HepG2 (cell line): ENCODE measurements around the gene SLC1A2. TPM values are rescaled to one million over a fixed set of nuclear protein-coding genes. Genes with fewer than 3 reads are reported as not detected.

Experiments
- ATAC-seq: fragments of 200-7000 bp; cut with Tn5 transposase; 3 replicates; pipeline ENCODE4 v1.9.1; 2020; ENCODE audit warnings: mild to moderate bottlenecking, moderate library complexity
- BruUV-seq: library from RNA; stranded (reverse); fragments of 400-500 nt; replicated peaks from 2 replicates; lab custom pipeline; 2021; lab: Mats Ljungman, UMichigan
- CTCF ChIA-PET: fragments of 300-600 bp; formaldehyde crosslinking; extraction: SDS; loops from one replicate; lab custom pipeline; 2021; ENCODE audit warnings: low total read pairs, inconsistent platforms, low intra/inter-chr PET ratio; lab: Yijun Ruan, JAX
- POLR2A ChIA-PET: fragments of 350-600 bp; sonication (Branson Sonifier 250); formaldehyde crosslinking; loops from one replicate; lab custom pipeline; 2020; ENCODE audit warnings: antibody characterized with exemption, inconsistent platforms; lab: Yijun Ruan, JAX
- DNase-seq: peaks from one replicate; pipeline ENCODE4 v3.0.0-alpha.2; 2015; ENCODE audit warnings: low spot score
- FAIRE-seq: peaks from 3 replicates; lab custom pipeline; 2011; peaks lifted over from hg19 to GRCh38; lab: Jason Lieb, UNC
- H2AFZ ChIP-seq: one replicate; pipeline ENCODE4 v1.6.1; 2011; ENCODE audit warnings: low read length, inconsistent platforms
- H3K27ac ChIP-seq: fragments of 300-600 bp; 3 replicates; pipeline ENCODE4 v1.8.0; 2011; ENCODE audit warnings: mixed run types, mild to moderate bottlenecking, mixed read lengths, low read length, inconsistent platforms; ENCODE audit not compliant: insufficient read depth; ENCODE audit errors: extremely low read length
- H3K27me3 ChIP-seq, 2 experiments: fragments of 200-600 bp in 1 of 2; 2 replicates in 1 of 2; 3 replicates in 1 of 2; pipeline versions ENCODE4 v1.6.0 to v1.8.0; 2011; ENCODE audit warnings: low read length in 2 of 2, mild to moderate bottlenecking in 2 of 2, moderate library complexity in 2 of 2, inconsistent platforms in 1 of 2; ENCODE audit not compliant: insufficient read depth in 2 of 2, control insufficient read depth in 1 of 2
- H3K36me3 ChIP-seq, 2 experiments: fragments of 200-600 bp in 1 of 2; replicated peaks in 1 of 2; 2 replicates in 1 of 2; 3 replicates in 1 of 2; pipeline versions ENCODE4 v1.5.1 to v1.8.0; 2011; ENCODE audit warnings: low read length in 2 of 2, inconsistent platforms in 1 of 2; ENCODE audit not compliant: insufficient read depth in 2 of 2, control insufficient read depth in 1 of 2
- H3K4me1 ChIP-seq: 2 replicates; pipeline ENCODE4 v1.5.1; 2012; ENCODE audit warnings: low read length, inconsistent platforms; ENCODE audit not compliant: insufficient read depth
- H3K4me2 ChIP-seq: 2 replicates; pipeline ENCODE4 v1.6.0; 2011; ENCODE audit warnings: low read depth, low read length, inconsistent platforms
- H3K4me3 ChIP-seq, 3 experiments: fragments of 200-600 bp in 1 of 3; sonication (generic), shearing (Covaris generic) in 1 of 3; replicated peaks in 1 of 3; 2 replicates each; pipeline ENCODE4 v1.5.1; 2011 to 2016; ENCODE audit warnings: low read length in 3 of 3, inconsistent platforms in 2 of 3, low read depth in 2 of 3, mild to moderate bottlenecking in 2 of 3, control low read depth in 1 of 3, mixed read lengths in 1 of 3; ENCODE audit not compliant: insufficient read depth in 1 of 3
- H3K79me2 ChIP-seq: one replicate; pipeline ENCODE4 v1.6.1; 2011; ENCODE audit warnings: low read length, inconsistent platforms; ENCODE audit not compliant: insufficient read depth
- H3K9ac ChIP-seq: 2 replicates; pipeline ENCODE4 v1.6.0; 2011; ENCODE audit warnings: mild to moderate bottlenecking, low read depth, low read length, inconsistent platforms; ENCODE audit not compliant: insufficient read depth
- H3K9me3 ChIP-seq: 2 replicates; pipeline ENCODE4 v1.5.1; 2012; ENCODE audit warnings: mild to moderate bottlenecking, low read length
- H4K20me1 ChIP-seq: 2 replicates; pipeline ENCODE4 v1.6.0; 2011; ENCODE audit warnings: inconsistent platforms, mild to moderate bottlenecking, low read length, moderate library complexity; ENCODE audit not compliant: insufficient read depth
- CC2D1A ChIP-seq: sonication (generic); formaldehyde crosslinking; IDR thresholded peaks from 2 replicates; pipeline ENCODE4 v1.8.1; 2023; ENCODE audit warnings: mild to moderate bottlenecking, missing genetic modification reagents
- FOXP1 ChIP-seq, 2 experiments: fragments of 450-650 bp in 1 of 2; IDR thresholded peaks; 2 replicates each; pipeline ENCODE4 v1.6.1; 2017 to 2018; ENCODE audit warnings: antibody characterized with exemption in 1 of 2
- MIER2 ChIP-seq: IDR thresholded peaks from 2 replicates; pipeline ENCODE4 v1.6.1; 2016; ENCODE audit warnings: missing biosample characterization, missing genetic modification reagents
- PAF1 ChIP-seq: IDR thresholded peaks from 2 replicates; pipeline ENCODE4 v1.6.1; 2016; ENCODE audit warnings: missing genetic modification reagents, missing compliant biosample characterization
- THYN1 ChIP-seq: sonication (generic); formaldehyde crosslinking; IDR thresholded peaks from 2 replicates; pipeline ENCODE4 v1.8.1; 2023; ENCODE audit warnings: low read depth, mild to moderate bottlenecking, moderate library complexity, missing genetic modification reagents, borderline replicate concordance
- WIZ ChIP-seq: sonication (generic); formaldehyde crosslinking; IDR thresholded peaks from 2 replicates; pipeline ENCODE4 v1.5.1; 2020; ENCODE audit warnings: mild to moderate bottlenecking, missing genetic modification reagents
- YY1 ChIP-seq: IDR thresholded peaks from 2 replicates; pipeline ENCODE4 v1.6.1; 2011; ENCODE audit warnings: low read length, low read depth, moderate library complexity, mild to moderate bottlenecking; ENCODE audit not compliant: insufficient read depth, insufficient replicate concordance
- ZBTB3 ChIP-seq: sonication (generic); formaldehyde crosslinking; IDR thresholded peaks from 2 replicates; pipeline ENCODE4 v1.4.0; 2020; ENCODE audit warnings: low read depth, mild to moderate bottlenecking, moderate library complexity, missing genetic modification reagents, borderline replicate concordance
- ZNF3 ChIP-seq: IDR thresholded peaks from 2 replicates; pipeline ENCODE4 v1.7.0; 2017; ENCODE audit warnings: inconsistent platforms
- ZNF337 ChIP-seq: sonication (generic); formaldehyde crosslinking; IDR thresholded peaks from 2 replicates; pipeline ENCODE4 v1.5.1; 2020; ENCODE audit warnings: missing genetic modification reagents, low read depth, mild to moderate bottlenecking, borderline replicate concordance
- ZNF510 ChIP-seq: sonication (generic); formaldehyde crosslinking; IDR thresholded peaks from 2 replicates; pipeline ENCODE4 v1.4.0; 2020; ENCODE audit warnings: low read depth, mild to moderate bottlenecking, missing genetic modification reagents
- ZNF619 ChIP-seq: sonication (generic); formaldehyde crosslinking; IDR thresholded peaks from 2 replicates; pipeline ENCODE4 v1.4.0; 2020; ENCODE audit warnings: mild to moderate bottlenecking, missing genetic modification reagents
- ZNF770 ChIP-seq: sonication (generic); formaldehyde crosslinking; IDR thresholded peaks from 2 replicates; pipeline ENCODE4 v1.5.0; 2020; ENCODE audit warnings: mild to moderate bottlenecking, missing genetic modification reagents
- WGBS: methylation state at CpG from one replicate; pipeline ENCODE4 v1.1.6; 2017; ENCODE audit warnings: low lambda C conversion rate; 5-methylcytosine and 5-hydroxymethylcytosine counted together
- in situ Hi-C: cut with HindIII; loops from 2 replicates; pipeline ENCODE4 v1.10.0; 2017; ENCODE audit warnings: low pct_unique_long_range_greater_than_20kb; ENCODE audit not compliant: extremely low pct_ligation_motif_present
- intact Hi-C: fragments of 100-400 bp; cut with micrococcal nuclease; formaldehyde crosslinking; loops from one replicate; pipeline ENCODE4 v1.10.0; 2022; ENCODE audit not compliant: unreplicated experiment
- polyA plus RNA-seq, 8 experiments: library from polyadenylated mRNA; depleted of rRNA in 3 of 8; stranded (reverse) in 7 of 8; unstranded in 1 of 8; fragments of >200 nt; fragmentation: Illumina TruSeq in 4 of 8; extraction: Trizol in 4 of 8; gene quantifications; 2 replicates each; pipeline versions ENCODE4 v1.2.1 to v1.2.3, GENCODE V29; 2011 to 2016; ENCODE audit warnings: low read depth in 4 of 8, missing spikeins in 1 of 8, mixed read lengths in 1 of 8; ENCODE audit not compliant: insufficient read depth in 1 of 8
- total RNA-seq, 5 experiments: library from RNA; depleted of rRNA; stranded (reverse); fragments of >200 nt; fragmentation: Illumina TruSeq; extraction: Trizol; gene quantifications; 2 replicates each; pipeline ENCODE4 v1.2.3, GENCODE V29; 2016; ENCODE audit warnings: low read depth in 1 of 5

Gene SLC1A2
- total and polyA plus RNA-seq, 2 of the 13 experiments (the other 11 are each of a cell fraction or from before 2014, with no cell fraction given): 23.2 to 43.2 TPM

GRCh38 chr11:35282221-35282882 lies 137.0 kb downstream of the SLC1A2 start (continued):
- TF ChIP-seq ZNF770 (CRISPR knock-in tag) (no peak), FOXP1 (IDR thresholded peaks at IDR 0.05) (no peak), FOXP1 (CRISPR knock-in tag; IDR thresholded peaks at IDR 0.05) (no peak)

GRCh38 chr11:35281169-35281688 lies 138.1 kb downstream of the SLC1A2 start:
- CTCF ChIA-PET: no interaction called here
- Histone ChIP-seq H2AFZ (no peak overlapping the region), H3K4me1 (no peaks in the 10 kb centered on the region), H3K4me3 (no peak overlapping the region)
- in situ Hi-C loops: no loop called here
- 97% methylated on average over 5 of the region's 5 CpGs for WGBS
- DNase-seq: no peak
- TF ChIP-seq ZNF510: no peak
- no peak for TF ChIP-seq ZNF3 (CRISPR knock-in tag)
- no peak for TF ChIP-seq ZNF619
- no peak for TF ChIP-seq ZNF337 (CRISPR knock-in tag)
- no peak for TF ChIP-seq WIZ (CRISPR knock-in tag)
- TF ChIP-seq ZBTB3 (CRISPR knock-in tag): no peak
- TF ChIP-seq THYN1 (CRISPR knock-in tag): no peak
- no peak for TF ChIP-seq MIER2 (CRISPR knock-in tag)
- no peak for TF ChIP-seq PAF1 (CRISPR knock-in tag)
- TF ChIP-seq YY1: no peak
- TF ChIP-seq CC2D1A (CRISPR knock-in tag): no peak
- TF ChIP-seq, all 625 proteins: peak for 0
- Histone ChIP-seq H3K9me3 (no peaks in the 10 kb centered on the region), H3K4me2 (no peak overlapping the region), H3K36me3 (peaks cover 0 to 13% of the 10 kb centered on the region in 2 experiments; a peak in 2 of 5 replicates), H4K20me1 (no peaks in the 10 kb centered on the region), H3K9ac (no peak overlapping the region), H3K79me2 (no peaks in the 10 kb centered on the region), H3K27ac (no peak overlapping the region), H3K27me3 (no peaks in the 10 kb centered on the region)
- ATAC-seq (no peak), FAIRE-seq (no peak)
- intact Hi-C loops: no loop called here
- POLR2A ChIA-PET: no interaction called here
- BruUV-seq: no TSS peak
